Natural killer cell (primary cell): Measurements from ENCODE around the gene GLA. TPM values are rescaled to one million over a fixed set of nuclear protein-coding genes. Genes with fewer than 3 reads are reported as not detected.

ENCODE experiments used
- ATAC-seq, 3 donors: fragments of 150-1000 bp in 2 of 3; fragments of 200-7000 bp in 1 of 3; cut with Tn5 transposase; 1 replicate in 1 of 3; 2 replicates in 2 of 3; pipeline ENCODE4 v1.10.0; 2021; ENCODE audit warnings: mild to moderate bottlenecking in 2 of 3, moderate library complexity in 2 of 3
- DNase-seq, 2 donors: peaks; one replicate each; pipeline versions ENCODE4 v3.0.0 to v3.0.0-alpha.2; 2013 to 2021; ENCODE audit warnings: mixed read lengths in 1 of 2
- H3K27ac ChIP-seq: one replicate; pipeline ENCODE4 v1.5.1; 2013; ENCODE audit warnings: mild to moderate bottlenecking, low read length
- H3K27me3 ChIP-seq: one replicate; pipeline ENCODE4 v1.6.1; 2013; ENCODE audit warnings: low read length; ENCODE audit not compliant: control insufficient read depth, insufficient read depth
- H3K36me3 ChIP-seq: one replicate; pipeline ENCODE4 v1.6.1; 2013; ENCODE audit warnings: low read length; ENCODE audit not compliant: control insufficient read depth, insufficient read depth
- H3K4me1 ChIP-seq: one replicate; pipeline ENCODE4 v1.6.1; 2013; ENCODE audit warnings: low read length; ENCODE audit not compliant: control insufficient read depth, insufficient read depth
- H3K4me3 ChIP-seq: one replicate; pipeline ENCODE4 v1.5.1; 2013; ENCODE audit warnings: low read length
- H3K9me3 ChIP-seq: one replicate; pipeline ENCODE4 v1.6.1; 2013; ENCODE audit warnings: low read length; ENCODE audit not compliant: control insufficient read depth, insufficient read depth
- H3K27ac Mint-ChIP-seq, 2 donors: one replicate each; pipeline ENCODE4 v1.8.0; 2022; ENCODE audit warnings: mild to moderate bottlenecking in 2 of 2, mixed read lengths in 2 of 2, moderate library complexity in 1 of 2
- H3K27me3 Mint-ChIP-seq, 2 donors: one replicate each; pipeline ENCODE4 v1.8.0; 2022; ENCODE audit warnings: low read depth in 2 of 2, mixed read lengths in 2 of 2
- H3K36me3 Mint-ChIP-seq: one replicate; pipeline ENCODE4 v1.8.0; 2022; ENCODE audit warnings: mixed read lengths
- H3K4me1 Mint-ChIP-seq, 2 donors: one replicate each; pipeline ENCODE4 v1.8.0; 2022; ENCODE audit warnings: mixed read lengths in 2 of 2
- H3K4me3 Mint-ChIP-seq: one replicate; pipeline ENCODE4 v1.8.0; 2022; ENCODE audit warnings: mild to moderate bottlenecking, moderate library complexity, mixed read lengths
- H3K9me3 Mint-ChIP-seq, 2 donors: one replicate each; pipeline ENCODE4 v1.8.0; 2022; ENCODE audit warnings: mixed read lengths in 2 of 2
- CTCF ChIP-seq: fragments of 200-600 bp; IDR thresholded peaks from one replicate; pipeline ENCODE4 v1.8.0; 2022; ENCODE audit warnings: antibody characterized with exemption
- WGBS: methylation state at CpG from one replicate; pipeline ENCODE4 v1.1.7; 2013; ENCODE audit warnings: missing lambda C conversion rate; ENCODE audit not compliant: insufficient coverage; 5-methylcytosine and 5-hydroxymethylcytosine counted together
- intact Hi-C: fragments of 100-400 bp; cut with micrococcal nuclease; formaldehyde crosslinking; loops from one replicate; pipeline ENCODE4 v1.14.2; 2022
- total RNA-seq, 4 donors: library from RNA; stranded (reverse); fragments of 120-200 nt in 1 of 4; gene quantifications; one replicate each; pipeline versions ENCODE4 v1.2.3 to v1.2.4, GENCODE V29; 2013 to 2022

The GLA gene
- total RNA-seq, 3 donors from 2014 or later (not counting 1 experiment from before 2014, with no cell fraction given) = 34.9 to 71.9 (median 47.9) TPM

GRCh38 chrX:101357166-101357795 lies 50.4 kb downstream of the GLA start:
- Mint-ChIP-seq H3K36me3 (no peaks in the 10 kb centered on the region), H3K9me3 (no peaks in the 10 kb centered on the region), H3K4me3 (no peak overlapping the region), H3K27me3 (peaks cover 0 to 9% of the 10 kb centered on the region in 2 donors), H3K27ac (no peak overlapping the region), H3K4me1 (no peaks in the 10 kb centered on the region)
- Histone ChIP-seq H3K27ac (no peak overlapping the region), H3K4me1 (no peaks in the 10 kb centered on the region), H3K4me3 (no peak overlapping the region), H3K36me3 (no peaks in the 10 kb centered on the region), H3K9me3 (no peaks in the 10 kb centered on the region), H3K27me3 (no peaks in the 10 kb centered on the region)
- 78% methylated on average over 4 of the region's 5 CpGs for WGBS
- no peak for TF ChIP-seq CTCF
- ATAC-seq = no peak
- intact Hi-C loops = no loop called here
- peak in 1 of 2 donors; percentile 1 for DNase-seq

GRCh38 chrX:101349193-101349562 lies 58.5 kb downstream of the GLA start:
- intact Hi-C loops = loop anchor here (2.0 kb wide), 1 partner anchor 42 kb away; the partner anchor contains the start of gene RPL36A
- Histone ChIP-seq H3K4me1 (peaks cover 13% of the 10 kb centered on the region), H3K4me3 (peak overlapping the region; percentile 97), H3K9me3 (no peaks in the 10 kb centered on the region), H3K27ac (peak overlapping the region; percentile 84), H3K27me3 (no peaks in the 10 kb centered on the region), H3K36me3 (no peaks in the 10 kb centered on the region)
- Mint-ChIP-seq H3K27ac (peak overlapping the region; percentile 71 to 89), H3K9me3 (no peaks in the 10 kb centered on the region), H3K36me3 (no peaks in the 10 kb centered on the region), H3K27me3 (no peaks in the 10 kb centered on the region), H3K4me1 (peaks cover 0 to 10% of the 10 kb centered on the region in 2 donors), H3K4me3 (peak overlapping the region; percentile 87)
- 31% methylated on average over 3 of the region's 4 CpGs for WGBS
- no peak for TF ChIP-seq CTCF
- ATAC-seq (no peak), DNase-seq (no peak)

GRCh38 chrX:101348452-101349192 lies 59.1 kb downstream of the GLA start, which contains the start of gene TIMM8A:
Gene TIMM8A (minus strand): TSS chrX:101348742. CDS start chrX:101348664, 78 bp downstream.
- no peaks in the 10 kb centered on the region for H3K27me3 ChIP-seq
- peaks cover 0 to 10% of the 10 kb centered on the region in 2 donors for H3K4me1 Mint-ChIP-seq
- no peaks in the 10 kb centered on the region for H3K27me3 Mint-ChIP-seq
- H3K27ac ChIP-seq = peak within 1 kb of the TSS; percentile 84
- under 1% methylated on average over 55 of the region's 55 CpGs for WGBS
- intact Hi-C loops = loop anchor here (2.0 kb wide), 1 partner anchor 42 kb away; the partner anchor contains the start of gene RPL36A
- H3K4me3 ChIP-seq = peak within 1 kb of the TSS; percentile 97
- H3K27ac Mint-ChIP-seq = peak within 1 kb of the TSS; percentile 71 to 89
- no peaks in the 10 kb centered on the region for H3K9me3 Mint-ChIP-seq
- TF ChIP-seq CTCF = no peak
- ATAC-seq = peak; percentile 98 to 99 (median 99)
- no peaks in the 10 kb centered on the region for H3K36me3 ChIP-seq
- H3K36me3 Mint-ChIP-seq = no peaks in the 10 kb centered on the region
- no peaks in the 10 kb centered on the region for H3K9me3 ChIP-seq
- peaks cover 13% of the 10 kb centered on the region for H3K4me1 ChIP-seq
- H3K4me3 Mint-ChIP-seq = peak within 1 kb of the TSS; percentile 87
- peak; percentile 66 to 85 for DNase-seq
